Measurements from ENCODE around the gene PRRC2B.

DNA sequence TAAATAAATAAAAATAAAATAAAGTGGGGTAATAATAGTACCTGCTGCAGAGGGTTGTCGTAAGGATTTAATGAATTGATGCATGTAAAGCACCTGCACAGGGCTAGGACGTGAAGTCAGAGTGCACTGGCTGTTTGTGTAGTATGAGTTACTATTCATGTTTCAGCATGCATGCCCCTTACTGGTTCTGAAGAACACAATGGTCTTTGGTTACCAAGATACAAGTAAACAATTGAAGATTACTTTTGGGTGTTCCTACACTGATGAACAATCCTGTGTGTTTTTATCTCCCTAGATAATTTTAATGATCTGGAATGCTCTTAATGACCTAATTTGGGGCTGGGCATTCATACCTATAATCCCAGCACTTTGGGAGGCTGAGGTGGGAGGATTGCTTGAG is 23.2 kb upstream of the PRRC2B start:
- TF ChIP-seq, protein P1, sequence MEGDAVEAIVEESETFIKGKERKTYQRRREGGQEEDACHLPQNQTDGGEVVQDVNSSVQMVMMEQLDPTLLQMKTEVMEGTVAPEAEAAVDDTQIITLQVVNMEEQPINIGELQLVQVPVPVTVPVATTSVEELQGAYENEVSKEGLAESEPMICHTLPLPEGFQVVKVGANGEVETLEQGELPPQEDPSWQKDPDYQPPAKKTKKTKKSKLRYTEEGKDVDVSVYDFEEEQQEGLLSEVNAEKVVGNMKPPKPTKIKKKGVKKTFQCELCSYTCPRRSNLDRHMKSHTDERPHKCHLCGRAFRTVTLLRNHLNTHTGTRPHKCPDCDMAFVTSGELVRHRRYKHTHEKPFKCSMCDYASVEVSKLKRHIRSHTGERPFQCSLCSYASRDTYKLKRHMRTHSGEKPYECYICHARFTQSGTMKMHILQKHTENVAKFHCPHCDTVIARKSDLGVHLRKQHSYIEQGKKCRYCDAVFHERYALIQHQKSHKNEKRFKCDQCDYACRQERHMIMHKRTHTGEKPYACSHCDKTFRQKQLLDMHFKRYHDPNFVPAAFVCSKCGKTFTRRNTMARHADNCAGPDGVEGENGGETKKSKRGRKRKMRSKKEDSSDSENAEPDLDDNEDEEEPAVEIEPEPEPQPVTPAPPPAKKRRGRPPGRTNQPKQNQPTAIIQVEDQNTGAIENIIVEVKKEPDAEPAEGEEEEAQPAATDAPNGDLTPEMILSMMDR (IDR thresholded peaks at IDR 0.05): no peak
- TF ChIP-seq POLR2A (IDR thresholded peaks at IDR 0.05): no peak

All from right lobe of liver (tissue), 4 donors.